HepG2 (cell line): ENCODE data around the gene RANBP3. TPM values are rescaled to one million over a fixed set of nuclear protein-coding genes. Genes with fewer than 3 reads are reported as not detected.

Experiments used
- ATAC-seq: fragments of 200-7000 bp; cut with Tn5 transposase; 3 replicates; pipeline ENCODE4 v1.9.1; 2020; ENCODE audit warnings: mild to moderate bottlenecking, moderate library complexity
- BruUV-seq: library from RNA; stranded (reverse); fragments of 400-500 nt; replicated peaks from 2 replicates; lab custom pipeline; 2021; lab: Mats Ljungman, UMichigan
- CTCF ChIA-PET: fragments of 300-600 bp; formaldehyde crosslinking; extraction: SDS; loops from one replicate; lab custom pipeline; 2021; ENCODE audit warnings: low total read pairs, inconsistent platforms, low intra/inter-chr PET ratio; lab: Yijun Ruan, JAX
- POLR2A ChIA-PET: fragments of 350-600 bp; sonication (Branson Sonifier 250); formaldehyde crosslinking; loops from one replicate; lab custom pipeline; 2020; ENCODE audit warnings: antibody characterized with exemption, inconsistent platforms; lab: Yijun Ruan, JAX
- DNase-seq: peaks from one replicate; pipeline ENCODE4 v3.0.0-alpha.2; 2015; ENCODE audit warnings: low spot score
- FAIRE-seq: peaks from 3 replicates; lab custom pipeline; 2011; peaks lifted over from hg19 to GRCh38; lab: Jason Lieb, UNC
- H2AFZ ChIP-seq: one replicate; pipeline ENCODE4 v1.6.1; 2011; ENCODE audit warnings: low read length, inconsistent platforms
- H3K27ac ChIP-seq: fragments of 300-600 bp; 3 replicates; pipeline ENCODE4 v1.8.0; 2011; ENCODE audit warnings: mixed run types, mild to moderate bottlenecking, mixed read lengths, low read length, inconsistent platforms; ENCODE audit not compliant: insufficient read depth; ENCODE audit errors: extremely low read length
- H3K27me3 ChIP-seq, 2 experiments: fragments of 200-600 bp in 1 of 2; 2 replicates in 1 of 2; 3 replicates in 1 of 2; pipeline versions ENCODE4 v1.6.0 to v1.8.0; 2011; ENCODE audit warnings: low read length in 2 of 2, mild to moderate bottlenecking in 2 of 2, moderate library complexity in 2 of 2, inconsistent platforms in 1 of 2; ENCODE audit not compliant: insufficient read depth in 2 of 2, control insufficient read depth in 1 of 2
- H3K36me3 ChIP-seq, 2 experiments: fragments of 200-600 bp in 1 of 2; replicated peaks in 1 of 2; 2 replicates in 1 of 2; 3 replicates in 1 of 2; pipeline versions ENCODE4 v1.5.1 to v1.8.0; 2011; ENCODE audit warnings: low read length in 2 of 2, inconsistent platforms in 1 of 2; ENCODE audit not compliant: insufficient read depth in 2 of 2, control insufficient read depth in 1 of 2
- H3K4me1 ChIP-seq: 2 replicates; pipeline ENCODE4 v1.5.1; 2012; ENCODE audit warnings: low read length, inconsistent platforms; ENCODE audit not compliant: insufficient read depth
- H3K4me2 ChIP-seq: 2 replicates; pipeline ENCODE4 v1.6.0; 2011; ENCODE audit warnings: low read depth, low read length, inconsistent platforms
- H3K4me3 ChIP-seq, 3 experiments: fragments of 200-600 bp in 1 of 3; sonication (generic), shearing (Covaris generic) in 1 of 3; replicated peaks in 1 of 3; 2 replicates each; pipeline ENCODE4 v1.5.1; 2011 to 2016; ENCODE audit warnings: low read length in 3 of 3, inconsistent platforms in 2 of 3, low read depth in 2 of 3, mild to moderate bottlenecking in 2 of 3, control low read depth in 1 of 3, mixed read lengths in 1 of 3; ENCODE audit not compliant: insufficient read depth in 1 of 3
- H3K79me2 ChIP-seq: one replicate; pipeline ENCODE4 v1.6.1; 2011; ENCODE audit warnings: low read length, inconsistent platforms; ENCODE audit not compliant: insufficient read depth
- H3K9ac ChIP-seq: 2 replicates; pipeline ENCODE4 v1.6.0; 2011; ENCODE audit warnings: mild to moderate bottlenecking, low read depth, low read length, inconsistent platforms; ENCODE audit not compliant: insufficient read depth
- H3K9me3 ChIP-seq: 2 replicates; pipeline ENCODE4 v1.5.1; 2012; ENCODE audit warnings: mild to moderate bottlenecking, low read length
- H4K20me1 ChIP-seq: 2 replicates; pipeline ENCODE4 v1.6.0; 2011; ENCODE audit warnings: inconsistent platforms, mild to moderate bottlenecking, low read length, moderate library complexity; ENCODE audit not compliant: insufficient read depth
- ASH2L ChIP-seq: fragments of 300-600, 200-600 bp; sonication (generic); IDR thresholded peaks from 2 replicates; pipeline ENCODE4 v1.7.0; 2017; ENCODE audit warnings: low read depth, mild to moderate bottlenecking, moderate library complexity, mixed read lengths, low read length; ENCODE audit not compliant: insufficient read length
- BCL3 ChIP-seq: sonication (generic); formaldehyde crosslinking; IDR thresholded peaks from 2 replicates; pipeline ENCODE4 v1.5.1; 2020; ENCODE audit warnings: mild to moderate bottlenecking, missing genetic modification reagents, moderate library complexity
- FUBP1 ChIP-seq: sonication (generic); formaldehyde crosslinking; IDR thresholded peaks from 2 replicates; pipeline ENCODE4 v1.5.1; 2020; ENCODE audit warnings: missing genetic modification reagents, mild to moderate bottlenecking, borderline replicate concordance
- HHEX ChIP-seq: IDR thresholded peaks from 2 replicates; pipeline ENCODE4 v1.6.1; 2016; ENCODE audit warnings: control low read depth
- KDM6A ChIP-seq: IDR thresholded peaks from 2 replicates; pipeline ENCODE4 v1.6.1; 2016; ENCODE audit warnings: low read depth
- NFE2L1 ChIP-seq: sonication (generic); formaldehyde crosslinking; IDR thresholded peaks from 2 replicates; pipeline ENCODE4 v1.4.0; 2020; ENCODE audit warnings: missing genetic modification reagents, mild to moderate bottlenecking, borderline replicate concordance
- PAX8 ChIP-seq: sonication (generic); formaldehyde crosslinking; IDR thresholded peaks from 2 replicates; pipeline ENCODE4 v1.8.0; 2022; ENCODE audit warnings: mild to moderate bottlenecking, missing genetic modification reagents, borderline replicate concordance
- PCBP2 ChIP-seq: fragments of 200-400 bp; formaldehyde crosslinking; optimal IDR thresholded peaks from 2 replicates; pipeline ENCODE3; 2018; ENCODE audit warnings: low read length, low read depth; ENCODE audit not compliant: poor library complexity, severe bottlenecking
- RBFOX2 ChIP-seq: fragments of 200-400 bp; formaldehyde crosslinking; IDR thresholded peaks from 2 replicates; pipeline ENCODE4 v1.6.1; 2017; ENCODE audit warnings: low read depth, mild to moderate bottlenecking, low read length
- SAFB2 ChIP-seq: sonication (generic); formaldehyde crosslinking; IDR thresholded peaks from 2 replicates; pipeline ENCODE4 v1.5.1; 2020; ENCODE audit warnings: missing genetic modification reagents, low read depth, mild to moderate bottlenecking, borderline replicate concordance
- SMYD3 ChIP-seq: sonication (generic); formaldehyde crosslinking; IDR thresholded peaks from 2 replicates; pipeline ENCODE4 v1.8.1; 2023; ENCODE audit warnings: mild to moderate bottlenecking, missing genetic modification reagents
- TOPORS ChIP-seq: sonication (generic); formaldehyde crosslinking; IDR thresholded peaks from 2 replicates; pipeline ENCODE4 v1.8.0; 2023; ENCODE audit warnings: mild to moderate bottlenecking, missing genetic modification reagents
- ZBTB1 ChIP-seq: sonication (generic); formaldehyde crosslinking; IDR thresholded peaks from 2 replicates; pipeline ENCODE4 v1.4.0; 2020; ENCODE audit warnings: missing genetic modification reagents, borderline replicate concordance
- ZMYM4 ChIP-seq: sonication (generic); formaldehyde crosslinking; IDR thresholded peaks from 2 replicates; pipeline ENCODE4 v1.8.1; 2023; ENCODE audit warnings: mild to moderate bottlenecking, missing genetic modification reagents
- ZNF337 ChIP-seq: sonication (generic); formaldehyde crosslinking; IDR thresholded peaks from 2 replicates; pipeline ENCODE4 v1.5.1; 2020; ENCODE audit warnings: missing genetic modification reagents, low read depth, mild to moderate bottlenecking, borderline replicate concordance
- ZNF383 ChIP-seq: sonication (generic); formaldehyde crosslinking; IDR thresholded peaks from 2 replicates; pipeline ENCODE4 v1.4.0; 2020; ENCODE audit warnings: missing genetic modification reagents, mild to moderate bottlenecking, borderline replicate concordance
- ZNF547 ChIP-seq: sonication (generic); formaldehyde crosslinking; IDR thresholded peaks from 2 replicates; pipeline ENCODE4 v1.5.1; 2020; ENCODE audit warnings: mild to moderate bottlenecking, missing genetic modification reagents
- ZNF563 ChIP-seq: sonication (generic); formaldehyde crosslinking; IDR thresholded peaks from 2 replicates; pipeline ENCODE4 v1.8.0; 2022; ENCODE audit warnings: mild to moderate bottlenecking, moderate library complexity, missing genetic modification reagents
- ZNF678 ChIP-seq: sonication (generic); formaldehyde crosslinking; IDR thresholded peaks from 2 replicates; pipeline ENCODE4 v1.4.0; 2020; ENCODE audit warnings: mild to moderate bottlenecking, missing genetic modification reagents
- ZSCAN12 ChIP-seq: sonication (generic); formaldehyde crosslinking; IDR thresholded peaks from 2 replicates; pipeline ENCODE4 v1.9.0; 2021; ENCODE audit warnings: mild to moderate bottlenecking, missing genetic modification reagents
- WGBS: methylation state at CpG from one replicate; pipeline ENCODE4 v1.1.6; 2017; ENCODE audit warnings: low lambda C conversion rate; 5-methylcytosine and 5-hydroxymethylcytosine counted together
- in situ Hi-C: cut with HindIII; loops from 2 replicates; pipeline ENCODE4 v1.10.0; 2017; ENCODE audit warnings: low pct_unique_long_range_greater_than_20kb; ENCODE audit not compliant: extremely low pct_ligation_motif_present
- intact Hi-C: fragments of 100-400 bp; cut with micrococcal nuclease; formaldehyde crosslinking; loops from one replicate; pipeline ENCODE4 v1.10.0; 2022; ENCODE audit not compliant: unreplicated experiment
- polyA plus RNA-seq, 8 experiments: library from polyadenylated mRNA; depleted of rRNA in 3 of 8; stranded (reverse) in 7 of 8; unstranded in 1 of 8; fragments of >200 nt; fragmentation: Illumina TruSeq in 4 of 8; extraction: Trizol in 4 of 8; gene quantifications; 2 replicates each; pipeline versions ENCODE4 v1.2.1 to v1.2.3, GENCODE V29; 2011 to 2016; ENCODE audit warnings: low read depth in 4 of 8, missing spikeins in 1 of 8, mixed read lengths in 1 of 8; ENCODE audit not compliant: insufficient read depth in 1 of 8
- total RNA-seq, 5 experiments: library from RNA; depleted of rRNA; stranded (reverse); fragments of >200 nt; fragmentation: Illumina TruSeq; extraction: Trizol; gene quantifications; 2 replicates each; pipeline ENCODE4 v1.2.3, GENCODE V29; 2016; ENCODE audit warnings: low read depth in 1 of 5

Gene RANBP3
- total and polyA plus RNA-seq, 2 of the 13 experiments (the other 11 are each of a cell fraction or from before 2014, with no cell fraction given): 39.5 to 149 TPM

GRCh38 chr19:5891938-5892771, 85.8 kb downstream of the RANBP3 start:
- POLR2A ChIA-PET: interaction anchor here (1.1 to 2.6 kb wide), 5 partner anchors 12 to 88 kb away, joined by 3 to 9 read pairs (median 7); partner anchors contain the start of genes FUT6 and NDUFA11
- TF ChIP-seq ZNF678 (CRISPR knock-in tag) (0 out of 2 replicates have a peak, but pooled peaks have one; percentile 28), FUBP1 (CRISPR knock-in tag) (no peak), TOPORS (CRISPR knock-in tag) (0 out of 2 replicates have a peak, but pooled peaks have one; percentile 22), RBFOX2 (0 out of 2 replicates have a peak, but pooled peaks have one; percentile 16), HHEX (CRISPR knock-in tag) (no peak), ZBTB1 (CRISPR knock-in tag) (no peak), SAFB2 (CRISPR knock-in tag) (peak; percentile 55; the same call in 1 of the 2 replicates), ZNF337 (CRISPR knock-in tag) (no peak), PAX8 (no peak), ASH2L (no peak), ZMYM4 (CRISPR knock-in tag) (0 out of 2 replicates have a peak, but pooled peaks have one; percentile 21), BCL3 (no peak), NFE2L1 (no peak; the same call in 1 of the 2 replicates), ZNF563 (CRISPR knock-in tag) (no peak), PCBP2 (no peak), ZNF383 (CRISPR knock-in tag) (no peak), ZNF547 (CRISPR knock-in tag) (no peak), SMYD3 (CRISPR knock-in tag) (0 out of 2 replicates have a peak, but pooled peaks have one; percentile 27), KDM6A (CRISPR knock-in tag) (0 out of 2 replicates have a peak, but pooled peaks have one; percentile 13), ZSCAN12 (CRISPR knock-in tag) (no peak)

More at GRCh38 chr19:5891938-5892771, 85.8 kb downstream of the RANBP3 start:
- BruUV-seq: no TSS peak
- Histone ChIP-seq H3K4me3 (peak overlapping the region in 1 of 3 experiments; percentile 14; a peak in 1 of 6 replicates), H3K27ac (no peak overlapping the region), H3K36me3 (peaks cover 7 to 25% of the 10 kb centered on the region in 2 experiments; a peak in 4 of 5 replicates), H3K4me1 (peaks cover 44% of the 10 kb centered on the region), H3K9ac (0 out of 2 replicates have a peak overlapping the region, but pooled peaks have one; percentile 17), H4K20me1 (no peaks in the 10 kb centered on the region), H2AFZ (no peak overlapping the region), H3K27me3 (no peaks in the 10 kb centered on the region), H3K9me3 (no peaks in the 10 kb centered on the region), H3K79me2 (no peaks in the 10 kb centered on the region), H3K4me2 (peak overlapping the region; percentile 40; the same call in 1 of the 2 replicates)
- peak; percentile 81 for ATAC-seq
- DNase-seq: no peak
- intact Hi-C loops: loop anchor here (1.0 to 2.0 kb wide), 3 partner anchors 21 to 88 kb away; partner anchors contain the start of gene FUT5
- 55% methylated on average over 13 of the region's 48 CpGs for WGBS
- CTCF ChIA-PET: interaction anchor here (1.4 to 3.9 kb wide), 3 partner anchors 69 to 98 kb away, joined by 4 to 71 read pairs (median 5); partner anchors contain the start of gene NRTN
- in situ Hi-C loops: loop anchor here (5.0 kb wide), 2 partner anchors 55 to 85 kb away; partner anchors contain the start of genes FUT6 and NRTN
- peak; percentile 60 for FAIRE-seq
